ENCODE results near the gene CHCHD6. TPM values are rescaled to one million over a fixed set of nuclear protein-coding genes. Genes with fewer than 3 reads are reported as not detected.

The CHCHD6 gene
- total and polyA plus RNA-seq, 4 donors: 12.1 to 22.6 (median 17.5) TPM

DNA sequence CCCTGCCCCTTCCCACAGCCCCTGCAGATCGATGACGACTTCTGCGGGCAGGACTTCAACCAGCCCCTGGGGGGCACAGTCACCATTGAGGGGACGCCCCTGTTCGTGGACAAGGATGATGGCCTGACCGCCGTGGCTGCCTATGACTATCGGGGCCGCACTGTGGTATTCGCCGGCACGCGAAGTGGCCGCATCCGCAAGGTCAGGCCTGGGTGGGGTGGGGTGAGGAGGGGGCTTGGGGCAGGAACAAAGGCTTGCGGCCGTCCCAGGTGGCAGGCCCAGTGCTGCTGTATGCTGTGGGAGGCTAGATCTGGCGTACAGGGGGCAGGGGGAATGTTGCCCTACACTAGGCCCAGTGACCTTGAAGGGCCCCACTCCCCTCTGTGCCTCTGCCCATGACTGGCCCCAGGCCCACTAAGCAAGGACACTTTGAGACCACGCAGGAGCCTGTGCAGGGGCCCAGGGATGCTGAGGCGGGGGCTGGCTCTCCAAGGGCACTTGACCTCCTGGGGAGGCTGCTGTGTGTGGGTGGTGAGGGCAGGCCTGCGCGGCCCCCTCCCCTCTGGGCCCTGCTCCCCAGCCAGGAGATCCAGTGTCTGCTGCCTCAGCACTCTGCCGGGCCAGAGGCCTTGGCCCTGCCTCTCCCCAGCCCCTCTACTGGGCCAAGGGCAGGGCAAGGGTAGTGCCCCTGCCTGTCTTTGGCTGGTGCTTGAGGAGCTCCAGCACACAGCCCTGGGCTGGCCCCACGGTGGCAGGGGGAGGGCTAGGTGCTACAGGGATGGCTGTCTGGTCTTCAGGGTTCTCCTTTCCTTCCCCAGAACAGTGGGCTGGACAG lies 287.5 kb downstream of the CHCHD6 start:
- DNase-seq: no peak
- Histone ChIP-seq H3K27ac (ENCODE audit: low read depth in 1 of 2, low read length in 1 of 2) (no peak overlapping the region), H3K27me3 (ENCODE audit: control insufficient read depth in 3 of 3, insufficient read depth in 3 of 3, low read length in 2 of 3) (no peaks in the 10 kb centered on the region), H3K9me3 (ENCODE audit: control insufficient read depth in 4 of 4, insufficient read depth in 3 of 4, low read length in 3 of 4) (peaks cover 0 to 2% (median 0%) of the 10 kb centered on the region in 4 donors), H3K9ac (ENCODE audit: insufficient read depth in 1 of 2, low read length in 2 of 2) (no peak overlapping the region), H3K4me1 (ENCODE audit: control insufficient read depth in 5 of 5, insufficient read depth in 5 of 5, low read length in 5 of 5) (peaks cover 0 to 23% (median 8%) of the 10 kb centered on the region in 5 donors), H3K36me3 (ENCODE audit: control insufficient read depth in 4 of 4, insufficient read depth in 4 of 4, low read length in 4 of 4) (peaks cover 6 to 34% (median 12%) of the 10 kb centered on the region in 4 donors), H3K4me3 (no peak overlapping the region)
- ATAC-seq (ENCODE audit: insufficient read depth, low FRiP score): no peak
- TF ChIP-seq, protein P1, sequence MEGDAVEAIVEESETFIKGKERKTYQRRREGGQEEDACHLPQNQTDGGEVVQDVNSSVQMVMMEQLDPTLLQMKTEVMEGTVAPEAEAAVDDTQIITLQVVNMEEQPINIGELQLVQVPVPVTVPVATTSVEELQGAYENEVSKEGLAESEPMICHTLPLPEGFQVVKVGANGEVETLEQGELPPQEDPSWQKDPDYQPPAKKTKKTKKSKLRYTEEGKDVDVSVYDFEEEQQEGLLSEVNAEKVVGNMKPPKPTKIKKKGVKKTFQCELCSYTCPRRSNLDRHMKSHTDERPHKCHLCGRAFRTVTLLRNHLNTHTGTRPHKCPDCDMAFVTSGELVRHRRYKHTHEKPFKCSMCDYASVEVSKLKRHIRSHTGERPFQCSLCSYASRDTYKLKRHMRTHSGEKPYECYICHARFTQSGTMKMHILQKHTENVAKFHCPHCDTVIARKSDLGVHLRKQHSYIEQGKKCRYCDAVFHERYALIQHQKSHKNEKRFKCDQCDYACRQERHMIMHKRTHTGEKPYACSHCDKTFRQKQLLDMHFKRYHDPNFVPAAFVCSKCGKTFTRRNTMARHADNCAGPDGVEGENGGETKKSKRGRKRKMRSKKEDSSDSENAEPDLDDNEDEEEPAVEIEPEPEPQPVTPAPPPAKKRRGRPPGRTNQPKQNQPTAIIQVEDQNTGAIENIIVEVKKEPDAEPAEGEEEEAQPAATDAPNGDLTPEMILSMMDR (IDR thresholded peaks at IDR 0.05; ENCODE audit: control extremely low read depth, extremely low read depth): no peak
- WGBS, 2 donors: 93 to 95% methylated on average over 24 of the region's 24 CpGs

DNA sequence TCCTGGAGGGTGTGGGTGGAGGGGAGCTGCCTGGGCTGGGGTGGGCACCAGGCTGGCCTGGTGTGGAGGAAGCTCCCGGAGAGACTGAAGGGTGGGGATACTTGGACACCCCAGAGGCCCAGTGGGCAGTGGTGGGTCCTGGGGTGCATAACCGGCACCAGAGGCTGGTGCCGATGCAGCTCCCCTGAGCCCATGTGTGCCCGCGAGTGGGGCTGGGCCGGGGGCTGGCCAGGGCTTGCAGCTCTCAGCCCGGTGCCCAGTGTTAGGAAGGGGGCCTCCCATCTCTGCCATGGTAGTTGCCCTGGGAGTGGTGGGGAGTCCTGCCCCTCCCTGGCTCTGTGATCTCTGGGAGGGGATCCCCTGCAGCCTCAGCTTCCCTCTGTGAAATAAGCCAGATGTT lies 288.2 kb downstream of the CHCHD6 start:
- Histone ChIP-seq H3K9ac (ENCODE audit: insufficient read depth in 1 of 2, low read length in 2 of 2) (no peak overlapping the region), H3K9me3 (ENCODE audit: control insufficient read depth in 4 of 4, insufficient read depth in 3 of 4, low read length in 3 of 4) (peaks cover 0 to 2% (median 0%) of the 10 kb centered on the region in 4 donors), H3K4me1 (ENCODE audit: control insufficient read depth in 5 of 5, insufficient read depth in 5 of 5, low read length in 5 of 5) (peaks cover 0 to 22% (median 8%) of the 10 kb centered on the region in 5 donors), H3K36me3 (ENCODE audit: control insufficient read depth in 4 of 4, insufficient read depth in 4 of 4, low read length in 4 of 4) (peaks cover 6 to 39% (median 12%) of the 10 kb centered on the region in 4 donors), H3K4me3 (no peak overlapping the region), H3K27ac (ENCODE audit: low read depth in 1 of 2, low read length in 1 of 2) (no peak overlapping the region), H3K27me3 (ENCODE audit: control insufficient read depth in 3 of 3, insufficient read depth in 3 of 3, low read length in 2 of 3) (no peaks in the 10 kb centered on the region)
- ATAC-seq (ENCODE audit: insufficient read depth, low FRiP score) (no peak), DNase-seq (no peak)
- 95 to 98% methylated on average over 7 of the region's 7 CpGs for WGBS, 2 donors
- TF ChIP-seq, protein P1 (IDR thresholded peaks at IDR 0.05; ENCODE audit: control extremely low read depth, extremely low read depth): no peak

DNA sequence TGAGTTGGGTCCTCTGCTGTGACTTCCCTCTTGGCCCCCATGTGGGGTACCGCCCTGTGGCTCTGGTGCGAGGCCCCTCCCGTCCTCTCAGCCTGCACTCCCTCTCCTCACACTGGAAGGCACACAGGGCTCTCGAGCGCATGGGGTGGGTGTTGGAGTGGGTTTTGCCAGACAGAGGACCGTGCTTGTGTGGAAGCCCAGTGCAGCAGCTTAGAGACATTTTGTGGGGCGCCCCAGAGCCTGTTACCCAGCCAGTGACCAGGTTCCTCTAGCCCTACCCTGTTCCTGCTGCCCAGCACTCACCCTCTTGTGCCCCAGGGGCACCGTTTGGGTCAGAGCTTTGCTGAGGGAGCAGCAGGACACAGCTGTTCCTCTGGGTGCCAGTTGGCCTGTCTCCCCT lies 288.7 kb downstream of the CHCHD6 start:
- ATAC-seq (ENCODE audit: insufficient read depth, low FRiP score) (no peak), DNase-seq (no peak)
- H3K9ac ChIP-seq (ENCODE audit: insufficient read depth in 1 of 2, low read length in 2 of 2): no peak overlapping the region
- H3K36me3 ChIP-seq (ENCODE audit: control insufficient read depth in 4 of 4, insufficient read depth in 4 of 4, low read length in 4 of 4): peaks cover 6 to 39% (median 12%) of the 10 kb centered on the region in 4 donors
- peaks cover 0 to 2% (median 0%) of the 10 kb centered on the region in 4 donors for H3K9me3 ChIP-seq (ENCODE audit: control insufficient read depth in 4 of 4, insufficient read depth in 3 of 4, low read length in 3 of 4)
- H3K4me3 ChIP-seq: no peak overlapping the region
- no peaks in the 10 kb centered on the region for H3K27me3 ChIP-seq (ENCODE audit: control insufficient read depth in 3 of 3, insufficient read depth in 3 of 3, low read length in 2 of 3)
- 90% methylated on average over 8 of the region's 8 CpGs for whole genome bisulfite sequencing, 2 donors
- H3K4me1 ChIP-seq (ENCODE audit: control insufficient read depth in 5 of 5, insufficient read depth in 5 of 5, low read length in 5 of 5): peaks cover 0 to 19% (median 8%) of the 10 kb centered on the region in 5 donors
- H3K27ac ChIP-seq (ENCODE audit: low read depth in 1 of 2, low read length in 1 of 2): no peak overlapping the region
- TF ChIP-seq, protein P1 (IDR thresholded peaks at IDR 0.05; ENCODE audit: control extremely low read depth, extremely low read depth): no peak
